ENCODE measurements around the gene SEMA3C.
A peak's percentile ranks its signal among the peaks of the same experiment; 100 is the strongest.

Gene SEMA3C

DNA sequence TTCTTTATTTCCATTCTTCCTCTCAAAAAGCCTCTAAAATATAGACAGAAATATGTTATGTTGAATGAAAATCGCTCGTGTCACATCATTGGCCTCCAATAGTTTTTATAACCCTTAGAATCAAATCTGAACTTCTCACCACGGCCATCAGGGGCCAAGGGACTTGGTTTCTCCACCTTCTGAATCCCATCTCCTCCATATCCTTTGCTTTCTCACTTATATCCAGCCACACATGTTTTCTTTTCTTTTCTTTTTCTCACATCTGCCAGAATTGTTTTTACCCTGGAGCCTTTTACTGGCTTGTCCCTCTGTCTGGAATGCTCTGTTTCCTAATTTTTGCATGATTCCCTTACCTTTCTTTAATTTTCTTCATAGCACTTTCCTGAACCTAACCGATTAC is 184.8 kb downstream of the SEMA3C start:
- no peak for DNase-seq (ENCODE audit: low spot score)

DNA sequence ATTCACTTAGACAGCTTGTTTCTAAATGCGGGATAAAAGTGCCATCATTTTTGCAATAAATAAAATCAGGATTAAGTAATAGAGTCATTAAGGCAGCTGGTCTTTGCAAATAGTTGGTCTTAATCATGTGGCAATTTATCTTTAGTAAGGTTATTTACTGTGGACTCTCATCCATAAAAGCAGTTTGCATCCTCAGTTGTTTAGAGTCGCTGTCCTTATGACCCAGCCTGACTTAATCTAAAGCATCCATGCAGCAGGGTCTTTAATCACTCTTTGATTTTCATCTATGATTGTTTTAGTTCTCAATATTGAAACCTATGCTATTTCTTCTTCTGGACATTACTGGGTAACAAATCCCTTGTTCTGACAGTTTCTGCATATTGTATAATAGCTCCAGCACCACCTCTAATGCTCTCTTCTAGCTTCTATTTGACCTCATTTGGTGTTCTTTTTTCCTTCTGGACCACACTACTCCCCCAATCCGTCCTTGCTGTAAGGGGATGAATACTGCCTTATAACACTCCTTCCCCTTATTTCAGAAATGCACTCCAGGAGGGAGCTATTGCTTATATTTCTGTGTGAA is 185.4 kb downstream of the SEMA3C start:
- DNase-seq (ENCODE audit: low spot score), result no peak

DNA sequence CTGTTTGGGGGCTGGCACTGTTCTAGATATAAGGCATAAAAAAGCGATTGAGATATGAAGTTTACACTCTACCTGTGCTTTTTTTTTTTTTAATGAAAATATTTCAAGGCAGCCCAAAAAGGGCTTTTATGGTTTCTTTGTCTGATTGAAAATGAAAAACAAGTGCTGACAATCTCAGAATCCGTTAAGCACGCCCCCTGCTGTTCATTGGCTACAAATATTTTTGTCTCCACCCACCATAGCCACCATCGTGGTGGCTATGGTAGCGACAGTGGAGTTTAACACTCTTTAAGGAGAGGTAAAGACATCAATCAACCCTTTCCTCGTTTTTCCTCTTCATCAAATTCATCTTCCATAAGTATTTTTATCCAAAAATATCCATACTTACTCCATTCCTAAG is 186.2 kb downstream of the SEMA3C start:
- no peak for DNase-seq (ENCODE audit: low spot score)

- DNase-seq (ENCODE audit: low spot score), result no peak
Observed at GRCh38 chr7:80731281-80731680, 187.6 kb downstream of the SEMA3C start.

DNA sequence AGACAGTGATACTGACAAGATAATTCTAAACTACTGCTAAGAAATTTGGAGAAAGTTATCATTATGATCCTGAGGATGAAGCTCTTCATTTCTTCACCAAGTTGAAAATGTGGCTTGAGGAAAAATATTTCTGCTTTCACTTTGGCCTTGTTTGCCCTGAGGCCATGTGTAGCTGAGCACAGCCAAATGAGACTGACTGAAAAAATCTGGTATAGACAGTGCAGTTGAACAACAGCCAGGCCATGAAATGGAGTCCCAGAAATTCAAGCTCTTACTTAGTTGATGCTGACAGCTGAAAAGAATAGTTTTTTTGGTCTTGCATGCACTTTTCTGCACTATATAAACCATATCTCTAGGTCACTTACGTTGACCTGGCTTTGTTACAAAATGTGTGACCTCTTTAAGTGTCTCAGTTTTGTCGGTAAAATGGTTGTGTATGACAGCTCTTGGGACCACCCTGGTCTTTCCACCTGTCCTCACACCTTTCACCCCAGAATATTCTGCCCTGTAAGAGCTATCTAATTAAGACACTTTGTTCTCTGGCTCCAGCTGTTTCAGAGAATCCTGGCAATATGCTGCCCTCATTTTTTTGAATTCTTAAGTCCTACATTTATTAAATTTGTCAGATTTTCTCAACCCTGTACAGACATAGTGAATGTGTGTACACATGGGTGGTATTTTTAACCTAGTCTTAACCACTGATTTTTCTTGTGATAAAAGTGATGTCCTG is 189.1 kb downstream of the SEMA3C start:
- no peak for DNase-seq (ENCODE audit: low spot score)

DNA sequence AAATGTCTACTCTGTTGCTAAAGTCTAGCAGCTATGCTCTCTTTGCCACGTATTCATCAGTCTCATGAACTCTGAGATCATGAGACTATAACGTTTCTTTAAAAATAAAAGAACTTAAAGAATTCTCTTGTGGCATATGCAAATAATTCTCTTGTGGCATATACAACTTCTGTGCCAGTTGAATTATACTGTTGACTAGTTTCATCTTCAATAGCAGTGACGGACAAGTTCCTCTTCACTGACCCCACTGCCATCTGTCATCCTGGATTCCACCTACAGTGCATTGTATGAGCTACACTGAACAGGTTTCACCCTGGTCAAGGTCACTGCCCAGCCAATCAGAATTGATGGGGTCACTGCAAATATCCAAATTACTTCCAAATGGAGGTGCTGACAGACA is 192.2 kb downstream of the SEMA3C start:
- no peak for DNase-seq (ENCODE audit: low spot score)

- no peak for DNase-seq (ENCODE audit: low spot score)
Observed at GRCh38 chr7:80725181-80725611, 193.7 kb downstream of the SEMA3C start.

- no peak for DNase-seq (ENCODE audit: low spot score)
Observed at GRCh38 chr7:80724249-80724871, 194.5 kb downstream of the SEMA3C start.

- peak; percentile 100 for DNase-seq (ENCODE audit: low spot score)
Observed at GRCh38 chr7:80722616-80723195, 196.1 kb downstream of the SEMA3C start.

GRCh38 chr7:80721883-80722615 is 196.8 kb downstream of the SEMA3C start:
- peak; percentile 90 for DNase-seq (ENCODE audit: low spot score)

DNA sequence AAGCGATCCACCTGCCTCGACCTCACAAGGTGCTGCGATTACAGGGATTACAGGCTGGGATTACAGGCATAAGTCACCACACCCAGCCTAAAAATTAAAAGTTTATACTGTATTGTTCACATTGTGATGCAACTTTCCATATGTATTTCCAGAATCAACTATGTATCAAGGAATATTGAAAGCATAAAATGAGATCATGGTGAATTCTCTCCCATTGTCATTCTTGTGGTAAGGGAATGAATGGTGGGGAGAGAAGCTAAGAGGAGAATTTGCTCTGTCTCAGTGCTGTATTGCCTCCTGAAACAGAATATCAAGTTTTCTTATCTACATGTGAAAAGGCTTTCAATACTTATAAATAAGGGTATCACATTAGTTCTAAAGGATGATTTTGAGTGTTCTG is 198.7 kb downstream of the SEMA3C start:
- DNase-seq (ENCODE audit: low spot score), result no peak

DNA sequence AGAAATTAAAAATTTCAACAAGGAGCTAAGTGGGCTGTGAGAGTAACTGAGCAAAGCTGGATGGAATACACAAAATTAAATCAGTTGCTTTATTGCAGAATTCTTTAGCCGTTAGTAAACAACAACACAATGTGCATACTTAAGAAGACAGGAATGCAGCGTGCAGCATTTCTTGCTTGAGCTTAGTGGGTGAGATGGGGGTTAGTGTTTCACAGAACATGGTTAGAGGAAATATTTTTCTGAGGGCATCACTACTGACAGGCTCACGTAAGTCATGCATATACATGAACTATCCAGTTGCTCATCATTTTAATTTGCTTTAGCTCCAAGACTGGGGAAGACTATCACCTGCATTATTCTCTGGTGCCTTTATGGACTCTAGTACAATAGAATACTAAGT is 199.6 kb downstream of the SEMA3C start:
- DNase-seq (ENCODE audit: low spot score), result no peak

DNA sequence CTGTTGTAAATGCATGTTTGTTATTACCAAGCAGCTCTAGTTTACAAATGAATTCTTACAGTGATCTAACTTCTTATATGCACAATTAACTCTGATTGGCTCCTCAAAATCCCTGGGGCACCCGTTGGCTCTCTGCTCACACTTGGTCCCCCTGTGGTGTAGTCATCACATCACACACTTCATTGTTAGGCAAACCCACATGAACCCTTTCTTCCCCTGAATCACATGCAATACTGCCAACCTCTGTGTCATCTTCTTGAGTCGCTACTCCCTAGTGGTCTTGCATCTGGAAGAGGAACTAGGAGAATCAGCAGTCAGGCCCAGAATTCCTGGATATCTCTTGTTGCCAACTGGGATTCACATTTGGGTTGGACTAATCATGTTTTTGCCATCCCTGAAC is 207.3 kb downstream of the SEMA3C start:
- DNase-seq (ENCODE audit: low spot score), result peak; percentile 75

GRCh38 chr7:80708123-80708522 is 210.7 kb downstream of the SEMA3C start:
- DNase-seq (ENCODE audit: low spot score), result no peak

DNA sequence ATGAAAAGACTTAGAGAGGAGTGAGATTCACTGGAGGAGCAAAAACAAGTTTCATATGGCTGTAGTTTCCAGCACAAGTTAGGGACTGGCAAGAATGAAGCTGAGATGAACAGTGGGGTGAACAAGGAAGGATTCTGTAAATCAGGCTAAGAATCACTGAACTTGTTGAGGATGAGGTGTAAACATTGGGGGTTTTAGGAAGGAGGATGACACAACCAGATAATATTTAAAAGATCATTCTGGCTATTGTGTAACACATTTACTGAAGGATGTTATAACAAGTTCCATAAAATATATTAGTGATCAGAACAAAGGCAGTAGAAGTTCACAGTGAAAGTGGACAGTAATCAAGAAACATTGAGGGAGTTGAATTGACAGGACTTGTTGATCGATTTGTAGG is 211.5 kb downstream of the SEMA3C start:
- no peak for DNase-seq (ENCODE audit: low spot score)

DNA sequence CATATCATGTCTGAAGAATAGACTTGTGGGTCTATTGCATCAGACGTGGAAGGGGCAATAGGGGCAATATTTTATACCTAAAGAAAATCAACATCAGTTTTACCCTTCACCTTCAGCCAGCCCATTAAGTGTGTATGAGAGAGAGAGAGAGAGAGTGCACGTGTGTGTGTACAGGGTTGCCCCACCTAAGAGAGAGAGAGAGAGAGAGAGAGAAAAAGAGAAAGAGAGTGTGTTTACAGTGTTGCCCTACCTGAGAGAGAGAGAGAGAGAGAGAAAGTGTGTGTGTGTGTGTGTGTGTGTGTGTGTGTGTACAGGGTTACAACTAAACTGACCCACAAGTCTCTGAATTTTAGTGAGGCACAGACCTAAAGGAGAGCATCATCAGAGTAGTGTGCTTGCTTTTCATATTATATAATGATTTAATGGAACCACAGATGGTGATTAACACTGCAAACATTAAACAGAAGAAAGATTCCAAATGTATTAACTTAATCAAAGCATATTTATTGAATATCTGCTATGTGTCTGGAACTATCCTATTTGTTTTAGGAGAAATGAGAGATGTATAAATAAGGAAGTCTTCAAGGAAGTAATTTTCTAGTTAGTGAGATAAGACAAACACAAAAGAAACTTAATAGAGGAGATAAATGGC is 213.6 kb downstream of the SEMA3C start:
- no peak for DNase-seq (ENCODE audit: low spot score)

GRCh38 chr7:80703272-80703671 is 215.6 kb downstream of the SEMA3C start:
- no peak for DNase-seq (ENCODE audit: low spot score)

- DNase-seq (ENCODE audit: low spot score), result no peak
Observed at GRCh38 chr7:80699721-80700256, 219.1 kb downstream of the SEMA3C start.

GRCh38 chr7:80699045-80699638 is 219.7 kb downstream of the SEMA3C start:
- DNase-seq (ENCODE audit: low spot score), result peak; percentile 58
